ENCODE measurements around the gene OR5K2.

DNA sequence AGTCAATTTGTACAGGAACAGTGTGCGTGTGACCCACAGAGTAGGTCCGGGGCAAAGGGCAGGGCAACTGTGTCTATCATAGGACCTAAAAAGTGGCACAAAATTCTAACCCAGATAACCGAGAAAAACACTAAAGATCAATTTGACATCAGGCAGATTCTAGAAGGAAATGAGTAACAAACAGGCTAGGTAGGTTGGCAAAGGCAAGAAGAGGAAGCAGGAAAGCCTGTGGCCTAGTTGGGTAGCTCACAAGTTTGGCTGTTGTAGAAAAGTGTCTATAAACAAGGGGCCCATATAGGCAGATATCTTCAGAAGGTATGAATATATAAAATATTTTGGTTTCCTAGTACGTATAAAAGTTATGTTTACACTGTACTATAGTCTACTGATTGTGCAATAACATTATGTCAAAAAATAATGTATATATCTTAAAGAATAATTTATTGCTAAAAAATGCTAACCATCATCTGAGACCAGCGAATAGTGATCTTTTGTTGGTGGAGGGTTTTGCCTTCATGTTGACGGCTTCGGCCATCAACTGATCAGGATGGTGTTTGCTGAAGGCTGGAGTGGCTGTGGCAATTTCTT, 47.8 kb upstream of the OR5K2 start:
- TF ChIP-seq, protein P1, sequence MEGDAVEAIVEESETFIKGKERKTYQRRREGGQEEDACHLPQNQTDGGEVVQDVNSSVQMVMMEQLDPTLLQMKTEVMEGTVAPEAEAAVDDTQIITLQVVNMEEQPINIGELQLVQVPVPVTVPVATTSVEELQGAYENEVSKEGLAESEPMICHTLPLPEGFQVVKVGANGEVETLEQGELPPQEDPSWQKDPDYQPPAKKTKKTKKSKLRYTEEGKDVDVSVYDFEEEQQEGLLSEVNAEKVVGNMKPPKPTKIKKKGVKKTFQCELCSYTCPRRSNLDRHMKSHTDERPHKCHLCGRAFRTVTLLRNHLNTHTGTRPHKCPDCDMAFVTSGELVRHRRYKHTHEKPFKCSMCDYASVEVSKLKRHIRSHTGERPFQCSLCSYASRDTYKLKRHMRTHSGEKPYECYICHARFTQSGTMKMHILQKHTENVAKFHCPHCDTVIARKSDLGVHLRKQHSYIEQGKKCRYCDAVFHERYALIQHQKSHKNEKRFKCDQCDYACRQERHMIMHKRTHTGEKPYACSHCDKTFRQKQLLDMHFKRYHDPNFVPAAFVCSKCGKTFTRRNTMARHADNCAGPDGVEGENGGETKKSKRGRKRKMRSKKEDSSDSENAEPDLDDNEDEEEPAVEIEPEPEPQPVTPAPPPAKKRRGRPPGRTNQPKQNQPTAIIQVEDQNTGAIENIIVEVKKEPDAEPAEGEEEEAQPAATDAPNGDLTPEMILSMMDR (IDR thresholded peaks at IDR 0.05) = no peak
- TF ChIP-seq EZH2 (IDR thresholded peaks at IDR 0.05) = no peak

Data from neural progenitor cell (in vitro differentiated cells).